A673 (cell line): ENCODE results near the gene TOR4A. TPM values are rescaled to one million over a fixed set of nuclear protein-coding genes. Genes with fewer than 3 reads are reported as not detected.

ENCODE experiments used
- BruUV-seq: library from RNA; stranded (reverse); fragments of 400-500 nt; replicated peaks from 2 replicates; lab custom pipeline; 2021; lab: Mats Ljungman, UMichigan
- CTCF ChIA-PET: fragments of 300-600 bp; sonication (Branson Sonifier 250); formaldehyde crosslinking; loops from one replicate; lab custom pipeline; 2022; ENCODE audit warnings: antibody characterized with exemption; lab: Charles Lee
- POLR2A ChIA-PET: fragments of 300-600 bp; sonication (Branson Sonifier 250); formaldehyde crosslinking; loops from one replicate; lab custom pipeline; 2022; ENCODE audit warnings: antibody characterized with exemption; ENCODE audit not compliant: low non-redundant PET; lab: Charles Lee
- DNase-seq: peaks from one replicate; pipeline ENCODE4 v3.0.0-alpha.2; 2015; ENCODE audit warnings: low spot score
- H3K27ac ChIP-seq: fragments of 200-600 bp; sonication (generic); 2 replicates; pipeline ENCODE4 v1.5.1; 2016; ENCODE audit warnings: mixed run types, low read depth, mild to moderate bottlenecking, mixed read lengths, antibody characterized with exemption, low read length; ENCODE audit not compliant: poor library complexity, severe bottlenecking
- H3K27me3 ChIP-seq: fragments of 200-600 bp; sonication (generic); replicated peaks from 2 replicates; pipeline ENCODE4 v1.6.1; 2017; ENCODE audit warnings: mixed run types, low read depth, mild to moderate bottlenecking, mixed read lengths, antibody characterized with exemption, low read length; ENCODE audit not compliant: insufficient read depth, poor library complexity
- H3K36me3 ChIP-seq: fragments of 200-600 bp; sonication (generic); 2 replicates; pipeline ENCODE4 v1.6.1; 2016; ENCODE audit warnings: mixed run types, mild to moderate bottlenecking, mixed read lengths, antibody characterized with exemption, low read length; ENCODE audit not compliant: insufficient read depth, poor library complexity, severe bottlenecking
- H3K4me1 ChIP-seq: fragments of 200-600 bp; sonication (generic); 2 replicates; pipeline ENCODE4 v1.6.1; 2017; ENCODE audit warnings: mixed run types, mild to moderate bottlenecking, mixed read lengths, antibody characterized with exemption, low read length; ENCODE audit not compliant: insufficient read depth, poor library complexity, severe bottlenecking
- H3K4me3 ChIP-seq: fragments of 200-600 bp; sonication (generic); 2 replicates; pipeline ENCODE4 v1.5.1; 2016; ENCODE audit warnings: low read depth, mixed run types, mild to moderate bottlenecking, mixed read lengths, low read length; ENCODE audit not compliant: poor library complexity, severe bottlenecking
- H3K9me3 ChIP-seq: fragments of 200-600 bp; sonication (generic); 2 replicates; pipeline ENCODE4 v1.6.1; 2016; ENCODE audit warnings: mixed run types, low read depth, mild to moderate bottlenecking, mixed read lengths, antibody characterized with exemption, low read length; ENCODE audit not compliant: poor library complexity, severe bottlenecking
- EZH2 ChIP-seq: fragments of 200-600 bp; sonication (generic); IDR thresholded peaks from 2 replicates; pipeline ENCODE4 v1.6.1; 2017; ENCODE audit warnings: borderline replicate concordance, low read depth, mild to moderate bottlenecking, mixed read lengths, antibody characterized with exemption, low read length; ENCODE audit not compliant: poor library complexity, severe bottlenecking
- intact Hi-C: fragments of 100-400 bp; cut with micrococcal nuclease; formaldehyde crosslinking; loops from one replicate; pipeline ENCODE4 v1.10.0; 2022; ENCODE audit not compliant: unreplicated experiment
- total RNA-seq: library from RNA; stranded (reverse); gene quantifications from 2 replicates; pipeline ENCODE4 v1.2.3, GENCODE V29; 2021
- TF ChIP-seq, protein P1 (sequence below): fragments of 300-800, 200-600 bp; sonication (generic); conservative IDR thresholded peaks from 2 replicates; pipeline ENCODE4 v1.5.1; 2017; ENCODE audit warnings: low read depth, mild to moderate bottlenecking, antibody characterized with exemption, low read length, moderate library complexity, mixed read lengths

The TOR4A gene
- total RNA-seq, 1 experiment from 2014 or later = 0.82 TPM

DNA sequence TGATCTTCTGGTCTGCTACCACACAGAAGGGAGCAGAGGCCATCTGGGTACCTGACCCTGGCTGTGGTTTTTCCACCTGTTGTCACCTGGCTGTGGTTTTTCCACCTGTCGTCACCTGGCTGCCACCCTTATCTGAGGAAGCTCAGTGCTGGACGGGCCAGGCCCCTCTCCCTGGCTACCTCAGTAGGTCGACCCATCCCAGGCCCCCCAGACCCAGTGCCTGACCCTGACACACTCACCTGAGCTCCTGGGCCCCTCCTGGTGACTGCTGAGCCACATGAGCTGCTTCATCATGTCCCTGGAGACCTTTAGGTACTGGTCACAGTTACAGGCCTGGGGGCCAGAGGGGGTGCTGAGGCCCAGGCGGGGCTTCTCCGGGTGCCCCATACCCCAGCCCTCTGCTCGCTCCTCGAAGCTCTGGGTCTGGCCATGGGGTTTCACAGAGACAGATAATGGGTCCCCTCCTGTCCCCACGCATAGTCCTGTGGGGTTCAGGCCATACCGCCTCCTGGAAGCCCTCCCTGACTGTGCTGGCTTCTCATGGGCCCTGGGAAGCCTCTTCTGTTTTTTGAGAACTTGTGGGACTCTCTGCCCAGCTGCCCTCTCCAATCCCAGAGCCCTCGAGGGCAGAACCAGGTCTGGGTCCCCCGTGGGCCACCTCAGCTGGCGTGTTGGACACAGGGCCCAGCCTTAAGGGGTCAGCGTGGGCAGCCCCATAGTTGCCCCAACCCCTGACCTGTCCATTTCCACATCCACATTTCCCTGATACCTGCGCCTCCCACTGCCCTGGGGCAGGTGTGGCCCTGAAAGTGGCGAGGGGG is 32.1 kb downstream of the TOR4A start:
- Histone ChIP-seq H3K27ac (no peak overlapping the region), H3K4me3 (no peak overlapping the region), H3K36me3 (no peaks in the 10 kb centered on the region), H3K4me1 (peaks cover 19% of the 10 kb centered on the region), H3K9me3 (no peaks in the 10 kb centered on the region), H3K27me3 (no peaks in the 10 kb centered on the region)
- POLR2A ChIA-PET = no interaction called here
- no TSS peak for BruUV-seq
- no peak for DNase-seq
- CTCF ChIA-PET = no interaction called here
- intact Hi-C loops = no loop called here
- TF ChIP-seq, protein P1, sequence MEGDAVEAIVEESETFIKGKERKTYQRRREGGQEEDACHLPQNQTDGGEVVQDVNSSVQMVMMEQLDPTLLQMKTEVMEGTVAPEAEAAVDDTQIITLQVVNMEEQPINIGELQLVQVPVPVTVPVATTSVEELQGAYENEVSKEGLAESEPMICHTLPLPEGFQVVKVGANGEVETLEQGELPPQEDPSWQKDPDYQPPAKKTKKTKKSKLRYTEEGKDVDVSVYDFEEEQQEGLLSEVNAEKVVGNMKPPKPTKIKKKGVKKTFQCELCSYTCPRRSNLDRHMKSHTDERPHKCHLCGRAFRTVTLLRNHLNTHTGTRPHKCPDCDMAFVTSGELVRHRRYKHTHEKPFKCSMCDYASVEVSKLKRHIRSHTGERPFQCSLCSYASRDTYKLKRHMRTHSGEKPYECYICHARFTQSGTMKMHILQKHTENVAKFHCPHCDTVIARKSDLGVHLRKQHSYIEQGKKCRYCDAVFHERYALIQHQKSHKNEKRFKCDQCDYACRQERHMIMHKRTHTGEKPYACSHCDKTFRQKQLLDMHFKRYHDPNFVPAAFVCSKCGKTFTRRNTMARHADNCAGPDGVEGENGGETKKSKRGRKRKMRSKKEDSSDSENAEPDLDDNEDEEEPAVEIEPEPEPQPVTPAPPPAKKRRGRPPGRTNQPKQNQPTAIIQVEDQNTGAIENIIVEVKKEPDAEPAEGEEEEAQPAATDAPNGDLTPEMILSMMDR = no peak

DNA sequence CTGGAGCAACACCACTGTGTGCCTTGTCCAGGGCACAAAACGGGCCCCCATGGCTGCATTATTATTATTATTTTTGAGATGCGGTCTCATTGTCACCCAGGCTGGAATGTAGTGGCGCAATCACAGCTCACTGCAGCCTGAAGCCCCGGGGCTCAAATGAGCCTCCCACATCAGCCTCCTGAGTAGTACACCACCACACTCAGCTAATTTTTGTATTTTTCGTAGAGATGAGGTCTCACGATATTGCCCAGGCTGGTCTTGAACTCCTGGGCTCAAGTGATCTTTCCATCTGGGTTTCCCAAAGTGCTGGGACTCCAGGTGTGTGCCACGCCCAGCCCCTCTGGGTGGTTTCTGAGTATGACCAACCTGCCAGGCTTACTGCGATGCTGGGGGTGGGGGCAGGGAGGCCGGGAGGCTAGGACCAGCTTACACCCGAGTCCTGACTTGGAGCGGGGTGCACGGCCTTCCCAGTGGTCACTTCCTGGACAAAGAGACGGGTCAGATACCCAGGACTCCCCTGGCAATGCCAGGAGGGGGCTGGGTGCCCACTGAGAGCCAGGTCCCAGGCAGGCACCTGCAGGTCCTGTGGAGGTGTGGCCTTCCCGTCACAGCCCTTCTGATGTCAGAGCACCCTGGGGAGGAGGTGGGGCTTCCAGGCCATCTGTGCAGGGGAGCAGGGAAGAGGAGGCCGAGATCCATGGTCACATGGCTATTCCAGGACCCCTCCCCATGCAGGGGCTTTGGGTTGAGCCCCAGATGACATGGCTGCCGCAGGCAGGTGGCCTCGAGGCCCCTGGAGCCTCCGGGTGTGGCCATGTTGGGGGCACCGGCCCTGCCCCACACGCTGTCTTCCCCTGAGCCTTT is 32.9 kb downstream of the TOR4A start:
- Histone ChIP-seq H3K9me3 (no peaks in the 10 kb centered on the region), H3K27ac (no peak overlapping the region), H3K27me3 (no peaks in the 10 kb centered on the region), H3K36me3 (no peaks in the 10 kb centered on the region), H3K4me1 (peaks cover 12% of the 10 kb centered on the region), H3K4me3 (no peak overlapping the region)
- no TSS peak for BruUV-seq
- POLR2A ChIA-PET = no interaction called here
- DNase-seq = no peak
- no peak for TF ChIP-seq EZH2
- TF ChIP-seq, protein P1 = no peak
- intact Hi-C loops = no loop called here
- CTCF ChIA-PET = no interaction called here

DNA sequence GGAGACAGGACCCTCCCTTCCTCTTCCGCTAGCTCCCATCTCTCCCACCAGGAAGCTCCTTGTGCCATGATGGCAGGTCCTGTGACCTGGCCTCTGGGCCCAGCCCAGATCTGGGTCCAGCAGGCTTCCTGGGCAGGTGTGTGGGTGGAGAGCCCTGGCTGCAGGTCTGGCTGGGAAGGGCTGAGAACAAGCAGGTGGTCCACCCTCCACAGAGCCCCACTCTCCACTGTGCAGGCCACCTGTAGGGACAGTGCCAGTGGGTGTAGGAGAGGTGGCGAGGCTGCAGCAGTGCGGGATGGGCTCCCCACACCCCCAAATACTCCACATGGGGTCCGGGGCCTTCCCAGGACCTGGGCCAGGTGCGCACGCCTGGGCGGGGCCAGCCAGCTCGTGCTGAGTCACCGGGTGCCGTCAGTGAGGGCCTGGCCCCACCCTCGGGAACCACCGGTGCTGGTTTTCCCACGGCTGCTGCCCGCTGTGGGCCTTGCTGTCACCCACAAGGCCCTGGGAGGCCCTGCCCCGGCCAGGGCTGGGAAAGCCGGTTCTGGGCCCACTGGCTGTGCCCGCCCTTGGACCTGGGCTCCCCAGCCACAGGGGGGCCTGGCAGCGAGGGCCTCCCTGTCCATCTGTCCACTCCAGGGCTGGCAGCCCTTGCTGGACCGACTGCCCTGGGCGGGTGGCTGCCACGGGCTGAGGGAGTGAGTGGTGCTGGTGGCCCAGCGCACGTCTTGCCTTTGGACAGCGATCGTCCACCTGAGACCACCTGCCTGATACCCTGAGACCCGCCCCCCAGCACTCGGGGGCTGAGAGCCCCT is 33.9 kb downstream of the TOR4A start:
- ChIA-PET POLR2A (no interaction called here), CTCF (no interaction called here)
- H3K36me3 ChIP-seq = no peaks in the 10 kb centered on the region
- H3K4me1 ChIP-seq = peaks cover 10% of the 10 kb centered on the region
- no TSS peak for BruUV-seq
- H3K27me3 ChIP-seq = no peaks in the 10 kb centered on the region
- H3K9me3 ChIP-seq = no peaks in the 10 kb centered on the region
- intact Hi-C loops = no loop called here
- TF ChIP-seq EZH2 = no peak
- TF ChIP-seq, protein P1 = no peak
- no peak for DNase-seq
- H3K27ac ChIP-seq = no peak overlapping the region
- H3K4me3 ChIP-seq = no peak overlapping the region
